Muscle of back (tissue), 11 donors: Measurements from ENCODE around the gene CASK. TPM values are rescaled to one million over a fixed set of nuclear protein-coding genes. Genes with fewer than 3 reads are reported as not detected.
"Not testable (repeated sequence)": the region's sequence is repeated elsewhere in the genome, so short reads cannot be mapped to it uniquely, and the experiment has no call there.

Experiments
- DNase-seq, 3 donors: peaks; one replicate each; pipeline versions ENCODE4 v3.0.0 to v3.0.0-alpha.2; 2013
- polyA plus RNA-seq, 10 donors: library from polyadenylated mRNA; unstranded; fragments of 120-200 nt; gene quantifications; one replicate each; pipeline ENCODE4 v1.2.1, GENCODE V29; 2013; ENCODE audit not compliant: insufficient read length in 10 of 10

Gene CASK
- polyA plus RNA-seq, 10 donors, result 19.8 to 40.3 (median 26.1) TPM

DNA sequence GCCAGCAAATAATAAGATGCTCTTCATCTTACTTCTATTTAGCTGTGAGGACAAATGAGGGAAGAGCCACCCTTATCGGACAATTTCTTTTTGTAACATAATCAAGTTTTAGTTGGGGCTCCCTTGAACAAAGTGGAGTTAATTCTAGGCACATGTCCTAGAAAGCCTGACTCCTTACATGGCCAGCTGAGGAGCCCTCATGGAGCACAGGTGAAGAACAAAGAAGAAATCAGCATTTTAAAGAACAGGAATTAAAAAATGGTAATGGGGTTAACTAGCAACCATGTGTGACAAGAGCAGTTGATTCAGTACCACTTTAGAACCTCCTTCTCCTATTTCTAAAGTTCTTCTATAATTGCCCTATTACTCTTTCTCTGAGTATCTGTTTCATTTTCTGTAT is 183.5 kb downstream of the CASK start:
- DNase-seq, result no peak

DNA sequence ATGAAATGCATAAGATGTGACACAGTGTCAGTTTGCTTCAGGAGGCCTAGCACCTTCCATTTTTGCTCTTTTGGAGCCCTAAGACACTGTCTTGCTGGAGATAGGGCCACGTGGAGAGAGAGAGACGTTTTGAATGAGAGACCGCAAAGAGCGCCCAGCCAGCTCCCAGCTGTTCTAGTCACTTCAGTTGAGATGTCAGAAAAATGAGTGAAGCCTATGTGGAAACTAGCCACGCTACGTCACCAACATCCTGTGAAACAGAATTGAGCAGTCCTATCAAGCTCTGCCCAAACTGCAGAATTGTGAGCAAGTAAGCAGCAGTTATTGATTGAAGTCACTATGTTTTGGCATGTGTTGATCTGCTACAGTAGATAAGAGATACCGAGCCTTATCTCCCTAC is 186.3 kb downstream of the CASK start:
- peak in 1 of 3 donors; percentile 12 for DNase-seq

GRCh38 chrX:41734530-41734929 is 188.8 kb downstream of the CASK start:
- peak in 2 of 3 donors; percentile 4 to 8 for DNase-seq

- DNase-seq, result no peak
Measured at GRCh38 chrX:41733939-41734338, 189.4 kb downstream of the CASK start.

DNA sequence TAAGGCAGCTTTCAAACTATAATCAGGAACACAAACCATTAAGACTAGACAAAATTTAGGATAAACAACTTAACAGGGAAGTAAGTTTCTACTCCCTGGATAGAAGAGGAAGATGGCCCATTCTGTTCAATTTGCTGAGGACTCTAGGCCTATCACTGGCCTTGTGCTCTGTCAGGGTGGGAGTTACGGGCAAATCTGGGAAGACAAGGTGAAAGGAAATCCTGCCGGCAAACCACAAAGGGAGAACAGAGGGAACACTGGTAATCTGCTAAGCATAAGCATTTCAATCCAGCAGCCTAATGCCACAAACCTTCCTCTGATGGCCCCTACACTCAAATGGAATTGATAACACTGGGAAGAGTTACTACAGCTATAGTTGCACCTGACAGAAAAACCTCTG is 191.1 kb downstream of the CASK start:
- no peak for DNase-seq

DNA sequence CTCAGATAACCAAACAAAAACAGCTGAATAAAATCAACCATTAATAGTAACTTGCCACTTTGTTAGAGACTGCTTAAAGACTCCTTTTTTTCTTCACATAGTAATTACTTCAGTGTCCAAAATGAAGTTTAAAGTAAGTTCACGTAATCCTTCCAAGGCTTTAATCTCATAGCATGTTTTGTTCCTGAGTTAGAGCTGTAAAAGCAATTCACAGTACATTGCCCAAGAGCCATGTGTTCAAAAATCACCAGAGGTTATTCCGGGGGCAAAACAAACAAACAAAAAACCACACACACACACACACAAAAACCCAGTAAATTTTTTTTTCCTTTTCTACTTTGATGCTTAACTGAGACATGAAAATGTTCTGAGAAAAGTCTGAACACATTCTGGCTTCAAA is 193.3 kb downstream of the CASK start:
- no peak for DNase-seq

- no peak for DNase-seq
Measured at GRCh38 chrX:41728125-41728524, 195.2 kb downstream of the CASK start.

- DNase-seq, result no peak
Measured at GRCh38 chrX:41723826-41724225, 199.5 kb downstream of the CASK start, which contains the start of gene GPR82. Gene GPR82 (plus strand): TSS chrX:41724181. CDS start chrX:41727027, 2,846 bp downstream.

DNA sequence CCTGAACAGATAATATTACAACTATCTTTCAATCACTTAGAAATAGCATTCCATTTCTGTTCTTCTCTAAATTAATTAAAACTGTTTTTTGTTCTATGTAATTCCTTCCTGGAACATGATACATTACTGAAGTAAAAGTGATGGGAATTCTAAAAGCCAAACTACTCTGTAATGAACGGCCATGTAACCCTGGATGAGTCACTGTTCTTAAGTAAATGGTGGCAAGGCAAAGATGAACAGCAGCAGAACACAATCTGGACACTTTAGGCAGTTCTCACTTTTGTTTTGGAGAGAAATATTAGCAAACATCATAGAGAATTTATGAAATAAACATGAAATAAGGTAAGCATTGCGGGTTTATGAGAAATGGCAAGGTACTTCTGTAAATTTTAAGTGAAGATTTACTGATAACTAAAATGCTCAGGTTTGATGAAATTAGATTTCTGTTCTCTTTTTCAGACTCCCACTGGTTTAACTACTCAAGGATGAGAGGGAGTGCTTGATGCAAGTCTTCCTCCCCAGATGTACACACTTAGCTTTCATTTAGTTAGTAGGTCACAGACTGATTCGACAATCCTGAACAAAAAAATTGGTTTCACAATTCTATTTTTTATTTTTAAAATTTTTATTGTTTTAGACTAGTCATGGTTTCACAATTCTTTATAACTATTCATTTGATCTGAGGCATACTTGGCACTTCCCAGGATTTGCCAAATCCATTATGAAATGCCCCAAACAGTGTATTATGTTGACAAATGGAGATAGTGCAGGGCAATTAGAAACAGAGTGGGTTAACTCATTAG is 200.3 kb downstream of the CASK start:
- DNase-seq, result no peak

- DNase-seq, result no peak
Measured at GRCh38 chrX:41722214-41722613, 201.1 kb downstream of the CASK start.

DNA sequence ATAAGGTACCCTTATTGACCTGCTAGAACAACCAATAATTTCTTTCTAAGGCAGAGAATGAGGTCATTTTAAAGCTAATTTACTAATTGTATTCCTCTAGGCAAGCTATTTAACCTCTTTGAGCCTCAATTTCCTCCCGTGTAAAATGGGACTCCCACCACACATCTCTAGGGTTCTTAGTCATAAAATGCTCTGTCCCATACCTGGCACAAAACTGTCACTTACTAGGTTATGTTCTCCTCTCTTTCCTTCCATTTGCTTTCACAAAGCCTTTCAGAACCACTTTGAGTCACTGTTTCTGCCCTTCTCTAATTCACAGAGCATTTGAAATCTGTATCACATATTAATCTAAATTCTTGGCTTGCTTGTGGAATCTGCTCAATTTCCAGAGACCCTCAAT is 201.8 kb downstream of the CASK start:
- no peak for DNase-seq

- DNase-seq, result no peak
Measured at GRCh38 chrX:41720125-41720779, 203.1 kb downstream of the CASK start.

DNA sequence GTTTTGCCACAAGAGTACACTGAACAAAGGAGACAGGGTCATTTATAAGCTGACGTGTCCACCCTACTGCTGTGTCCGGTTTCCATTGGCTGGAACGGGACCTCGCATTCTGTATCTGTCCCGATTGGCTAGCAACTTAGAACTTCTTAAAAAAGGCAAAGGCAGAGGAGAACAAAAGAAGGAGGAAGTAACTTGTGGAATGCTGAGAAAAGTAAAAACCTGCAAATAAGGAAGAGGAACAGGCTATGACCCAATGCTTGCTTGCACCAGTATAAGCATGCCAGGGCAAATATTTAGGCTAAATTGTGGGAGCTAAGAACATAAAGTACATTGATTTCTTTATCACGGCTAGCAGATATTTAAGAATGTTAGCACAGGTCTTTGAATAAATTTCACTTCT is 203.7 kb downstream of the CASK start:
- not testable (repeated sequence) for DNase-seq

GRCh38 chrX:41718481-41719235 is 204.7 kb downstream of the CASK start:
- DNase-seq, result no peak

GRCh38 chrX:41716767-41717473 is 206.4 kb downstream of the CASK start:
- DNase-seq, result no peak

- DNase-seq, result no peak
Measured at GRCh38 chrX:41716222-41716621, 207.1 kb downstream of the CASK start.

GRCh38 chrX:41711021-41711667 is 212.2 kb downstream of the CASK start:
- no peak for DNase-seq

- DNase-seq, result no peak
Measured at GRCh38 chrX:41708486-41708885, 214.9 kb downstream of the CASK start.

GRCh38 chrX:41707218-41707617 is 216.1 kb downstream of the CASK start:
- no peak for DNase-seq

- peak in 1 of 3 donors; percentile 11 for DNase-seq
Measured at GRCh38 chrX:41705680-41706374, 217.5 kb downstream of the CASK start.

DNA sequence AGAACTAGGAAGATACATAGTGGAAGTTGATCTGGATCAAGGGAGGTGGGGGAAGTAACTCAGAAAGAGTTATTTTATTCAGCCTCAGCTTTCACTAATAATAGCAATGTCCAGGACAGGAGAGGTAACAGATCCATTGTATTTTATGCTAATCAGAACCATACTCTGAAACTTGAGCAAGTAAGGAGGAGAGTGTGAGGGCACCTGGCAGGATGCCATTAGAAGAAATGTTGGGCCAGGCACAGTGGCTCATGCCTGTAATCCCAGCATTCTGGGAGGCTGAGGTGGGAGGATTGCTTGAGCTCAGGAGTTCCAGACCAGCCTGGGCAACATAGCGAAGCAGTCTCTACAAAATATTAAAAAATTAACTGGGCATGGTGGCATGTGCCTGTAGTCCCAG is 218.3 kb downstream of the CASK start:
- DNase-seq, result no peak
